Parathyroid adenoma (tissue), 2 donors: Measurements from ENCODE around the gene ANKRD7.
A peak's percentile ranks its signal among the peaks of the same experiment; 100 is the strongest.

Source experiments
- H2AFZ ChIP-seq: fragments of 300-600 bp; sonication (generic); one replicate; pipeline ENCODE4 v1.7.0; 2017; ENCODE audit warnings: antibody characterized with exemption, mild to moderate bottlenecking
- H3K27ac ChIP-seq: fragments of 300-600 bp; sonication (generic); one replicate; pipeline ENCODE4 v1.7.0; 2017
- H3K27me3 ChIP-seq: fragments of 300-600 bp; sonication (generic); one replicate; pipeline ENCODE4 v1.7.0; 2017; ENCODE audit warnings: low read length; ENCODE audit not compliant: control insufficient read depth, insufficient read depth
- H3K36me3 ChIP-seq: fragments of 300-600 bp; sonication (generic); one replicate; pipeline ENCODE4 v1.7.0; 2017; ENCODE audit warnings: low read length; ENCODE audit not compliant: control insufficient read depth, insufficient read depth
- H3K4me1 ChIP-seq: fragments of 300-600 bp; sonication (generic); one replicate; pipeline ENCODE4 v1.7.0; 2017; ENCODE audit warnings: control low read depth
- H3K4me2 ChIP-seq: fragments of 300-600 bp; sonication (generic); one replicate; pipeline ENCODE4 v1.7.0; 2017; ENCODE audit warnings: low read length
- H3K4me3 ChIP-seq: fragments of 300-600 bp; sonication (generic); one replicate; pipeline ENCODE4 v1.7.0; 2017; ENCODE audit warnings: low read depth, low read length
- H3K79me2 ChIP-seq: fragments of 300-600 bp; sonication (generic); one replicate; pipeline ENCODE4 v1.7.0; 2017; ENCODE audit warnings: control low read depth
- H3K9ac ChIP-seq: fragments of 300-600 bp; sonication (generic); one replicate; pipeline ENCODE4 v1.7.0; 2017; ENCODE audit warnings: mild to moderate bottlenecking
- H3K9me3 ChIP-seq: fragments of 300-600 bp; sonication (generic); one replicate; pipeline ENCODE4 v1.7.0; 2017; ENCODE audit warnings: low read length; ENCODE audit not compliant: control insufficient read depth
- TF ChIP-seq, protein P1 (sequence below): fragments of 300-600 bp; sonication (generic); IDR thresholded peaks from one replicate; pipeline ENCODE4 v1.7.0; 2017; ENCODE audit warnings: antibody characterized with exemption, mild to moderate bottlenecking
- donor health status: primary hyperparathyroidism.

The ANKRD7 gene

DNA sequence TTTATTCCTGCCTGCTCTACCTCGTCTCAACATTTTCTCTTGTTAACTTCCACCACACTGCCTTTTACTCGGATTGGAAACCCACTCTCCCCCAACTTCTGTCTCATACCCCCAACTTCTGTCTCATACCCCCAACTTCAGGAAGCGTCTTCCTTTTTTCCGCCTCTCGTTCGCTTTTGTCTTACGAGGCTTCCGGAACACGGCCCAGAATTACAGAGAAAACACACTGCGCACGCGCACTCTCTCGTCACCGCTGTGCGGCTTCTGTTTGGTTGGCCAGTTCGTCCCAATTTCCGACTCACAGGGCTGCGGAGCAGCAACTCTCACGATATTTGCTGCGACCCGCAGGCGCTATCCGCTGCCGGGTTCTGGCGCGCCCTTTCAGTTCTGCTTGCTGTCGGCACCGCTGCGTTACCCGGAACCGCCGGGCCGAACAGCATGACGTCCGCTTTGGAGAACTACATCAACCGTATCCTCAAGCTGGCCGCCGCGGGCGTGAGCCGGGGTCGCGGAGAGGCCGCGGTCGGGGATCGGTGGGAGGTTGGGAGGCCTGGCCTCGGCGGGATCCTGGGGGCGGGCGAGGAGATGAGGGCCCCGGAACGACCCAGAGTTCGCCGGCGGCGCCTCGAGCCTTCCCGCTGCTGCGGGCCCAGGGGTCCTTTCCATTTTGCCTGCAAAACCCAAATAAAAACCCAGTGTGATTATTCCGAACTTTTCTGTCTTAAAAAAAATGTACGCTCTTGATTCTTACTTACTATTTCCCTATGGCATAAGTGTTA is 40.5 kb upstream of the ANKRD7 start, which contains the start of gene LSM8:
Gene LSM8, plus strand, starts transcription at position 379 of the 779 bp plus-strand sequence. Its CDS starts 60 bp downstream, at position 439.
- TF ChIP-seq, protein P1, sequence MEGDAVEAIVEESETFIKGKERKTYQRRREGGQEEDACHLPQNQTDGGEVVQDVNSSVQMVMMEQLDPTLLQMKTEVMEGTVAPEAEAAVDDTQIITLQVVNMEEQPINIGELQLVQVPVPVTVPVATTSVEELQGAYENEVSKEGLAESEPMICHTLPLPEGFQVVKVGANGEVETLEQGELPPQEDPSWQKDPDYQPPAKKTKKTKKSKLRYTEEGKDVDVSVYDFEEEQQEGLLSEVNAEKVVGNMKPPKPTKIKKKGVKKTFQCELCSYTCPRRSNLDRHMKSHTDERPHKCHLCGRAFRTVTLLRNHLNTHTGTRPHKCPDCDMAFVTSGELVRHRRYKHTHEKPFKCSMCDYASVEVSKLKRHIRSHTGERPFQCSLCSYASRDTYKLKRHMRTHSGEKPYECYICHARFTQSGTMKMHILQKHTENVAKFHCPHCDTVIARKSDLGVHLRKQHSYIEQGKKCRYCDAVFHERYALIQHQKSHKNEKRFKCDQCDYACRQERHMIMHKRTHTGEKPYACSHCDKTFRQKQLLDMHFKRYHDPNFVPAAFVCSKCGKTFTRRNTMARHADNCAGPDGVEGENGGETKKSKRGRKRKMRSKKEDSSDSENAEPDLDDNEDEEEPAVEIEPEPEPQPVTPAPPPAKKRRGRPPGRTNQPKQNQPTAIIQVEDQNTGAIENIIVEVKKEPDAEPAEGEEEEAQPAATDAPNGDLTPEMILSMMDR = no peak
- Histone ChIP-seq H3K9me3 (no peaks in the 10 kb centered on the region), H3K27ac (peak within 1 kb of the TSS; percentile 81), H3K79me2 (no peaks in the 10 kb centered on the region), H3K9ac (peak within 1 kb of the TSS; percentile 46), H3K36me3 (no peaks in the 10 kb centered on the region), H3K4me3 (peak within 1 kb of the TSS; percentile 87), H3K4me1 (no peaks in the 10 kb centered on the region), H3K4me2 (peak within 1 kb of the TSS; percentile 67), H2AFZ (peak within 1 kb of the TSS; percentile 87), H3K27me3 (no peaks in the 10 kb centered on the region)

DNA sequence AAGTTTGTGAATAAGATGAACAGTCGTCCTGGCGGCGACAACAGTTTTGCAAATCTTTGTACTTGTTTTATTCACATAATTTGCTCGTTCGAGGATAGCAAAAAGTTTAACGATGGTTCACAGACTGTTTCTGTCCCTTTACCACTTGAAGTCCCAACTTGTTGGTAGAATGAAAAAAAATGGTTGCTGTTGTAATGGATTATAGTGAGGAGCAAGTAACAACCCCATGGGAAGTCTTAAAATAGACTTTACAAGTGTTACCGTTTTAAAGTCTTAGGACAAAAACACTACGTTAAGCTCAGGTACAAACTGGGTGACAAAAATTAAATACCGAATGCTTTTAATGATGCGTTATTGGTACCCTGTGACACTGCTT is 40.0 kb upstream of the ANKRD7 start:
- H3K4me1 ChIP-seq = no peaks in the 10 kb centered on the region
- H3K27me3 ChIP-seq = no peaks in the 10 kb centered on the region
- H2AFZ ChIP-seq = peak overlapping the region; percentile 87
- no peaks in the 10 kb centered on the region for H3K79me2 ChIP-seq
- peak overlapping the region; percentile 46 for H3K9ac ChIP-seq
- H3K4me2 ChIP-seq = peak overlapping the region; percentile 67
- H3K4me3 ChIP-seq = peak overlapping the region; percentile 87
- H3K36me3 ChIP-seq = no peaks in the 10 kb centered on the region
- no peaks in the 10 kb centered on the region for H3K9me3 ChIP-seq
- H3K27ac ChIP-seq = peak overlapping the region; percentile 81
- TF ChIP-seq, protein P1 = no peak

DNA sequence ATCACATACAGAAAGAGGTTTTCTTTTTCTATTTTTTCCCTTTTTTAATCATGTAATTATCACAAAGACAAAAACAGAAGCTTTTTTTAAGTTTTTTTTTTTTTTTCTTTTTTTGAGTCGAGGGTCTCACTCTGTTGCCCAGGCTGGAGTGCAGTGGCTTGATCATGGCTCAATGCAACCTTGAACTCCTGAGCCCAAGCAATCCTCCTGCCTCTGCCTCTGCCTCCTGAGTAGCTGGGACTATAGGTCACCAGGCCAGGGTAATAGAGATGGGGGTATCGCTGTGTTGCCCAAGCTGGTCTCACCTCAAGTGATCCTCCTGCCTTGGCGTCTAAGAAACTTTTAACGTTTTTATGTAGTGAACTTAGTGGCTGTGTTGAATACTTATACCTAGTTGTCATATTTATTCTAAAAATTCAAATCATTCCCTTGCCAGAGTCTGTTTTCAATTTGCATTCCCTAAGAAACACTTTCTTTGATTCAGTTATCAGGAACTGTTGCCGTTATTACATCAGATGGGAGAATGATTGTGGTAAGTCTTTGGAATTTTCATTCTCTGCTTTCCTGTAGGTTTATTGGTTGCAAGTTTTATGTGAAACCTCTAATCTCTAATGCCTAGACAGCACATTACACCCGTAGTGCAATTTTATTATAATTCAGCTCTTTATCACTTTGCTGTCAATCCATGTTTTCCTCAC is 39.2 kb upstream of the ANKRD7 start:
- no peaks in the 10 kb centered on the region for H3K4me1 ChIP-seq
- H3K27ac ChIP-seq = no peak overlapping the region
- H3K79me2 ChIP-seq = no peaks in the 10 kb centered on the region
- no peaks in the 10 kb centered on the region for H3K9me3 ChIP-seq
- H3K27me3 ChIP-seq = no peaks in the 10 kb centered on the region
- H2AFZ ChIP-seq = no peak overlapping the region
- H3K4me2 ChIP-seq = peak overlapping the region; percentile 67
- H3K4me3 ChIP-seq = peak overlapping the region; percentile 87
- H3K36me3 ChIP-seq = no peaks in the 10 kb centered on the region
- TF ChIP-seq, protein P1 = no peak
- no peak overlapping the region for H3K9ac ChIP-seq

DNA sequence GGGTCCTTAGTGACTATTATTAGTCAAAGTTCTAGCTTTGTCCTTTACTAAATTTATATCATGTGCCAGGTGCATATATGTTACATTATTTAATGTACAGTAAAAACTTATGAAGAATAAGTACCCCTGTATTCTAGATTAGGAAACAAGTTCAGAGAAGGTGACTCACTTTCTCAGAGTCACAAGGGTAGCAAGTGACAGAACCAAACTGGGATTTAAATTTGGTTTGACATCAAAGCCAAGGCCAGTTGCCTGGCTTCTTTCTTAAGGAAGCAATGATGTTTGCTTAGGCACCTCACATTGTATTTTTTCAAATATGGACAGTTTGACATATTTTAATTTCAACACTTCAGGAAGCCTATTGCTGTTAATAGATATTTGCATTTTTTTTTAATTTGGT is 38.0 kb upstream of the ANKRD7 start:
- TF ChIP-seq, protein P1 = no peak
- no peak overlapping the region for H3K4me3 ChIP-seq

More for the DNA sequence above, 38.0 kb upstream of the ANKRD7 start:
- Histone ChIP-seq H3K4me2 (no peak overlapping the region), H3K27me3 (no peaks in the 10 kb centered on the region), H3K27ac (no peak overlapping the region), H3K9ac (no peak overlapping the region), H3K79me2 (no peaks in the 10 kb centered on the region), H3K9me3 (no peaks in the 10 kb centered on the region), H3K4me1 (no peaks in the 10 kb centered on the region), H2AFZ (no peak overlapping the region), H3K36me3 (no peaks in the 10 kb centered on the region)
